Measurements from ENCODE around the gene CCR6. TPM values are rescaled to one million over a fixed set of nuclear protein-coding genes. Genes with fewer than 3 reads are reported as not detected.

CCR6 gene
- total RNA-seq, 1 experiment from 2014 or later, result not detected

DNA sequence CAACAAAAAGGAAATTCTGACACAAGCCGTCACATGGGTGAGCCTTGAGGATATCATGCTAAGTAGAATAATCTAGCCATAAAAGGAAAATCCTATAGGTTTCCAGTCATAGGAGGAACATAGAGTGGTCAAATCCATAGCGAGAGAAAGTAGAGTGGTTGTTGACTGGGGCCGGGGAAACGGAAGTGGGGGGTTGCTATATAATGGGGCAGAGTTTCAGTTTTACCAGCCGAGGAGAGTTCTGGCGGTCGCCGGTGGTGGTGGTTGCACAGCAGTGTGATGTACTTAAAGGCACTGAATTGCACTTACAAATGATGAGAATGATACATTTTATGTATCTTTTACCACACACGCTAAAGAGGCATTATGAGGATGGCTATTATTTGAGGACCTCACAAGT is 30.0 kb downstream of the CCR6 start:
- no peak for DNase-seq (ENCODE audit: low read depth, low spot score)
- ChIA-PET CTCF (no interaction called here), POLR2A (no interaction called here)
- H3K4me3 ChIP-seq (ENCODE audit: low read depth in 2 of 2, low read length in 2 of 2), result no peak overlapping the region
- TF ChIP-seq, protein P1, sequence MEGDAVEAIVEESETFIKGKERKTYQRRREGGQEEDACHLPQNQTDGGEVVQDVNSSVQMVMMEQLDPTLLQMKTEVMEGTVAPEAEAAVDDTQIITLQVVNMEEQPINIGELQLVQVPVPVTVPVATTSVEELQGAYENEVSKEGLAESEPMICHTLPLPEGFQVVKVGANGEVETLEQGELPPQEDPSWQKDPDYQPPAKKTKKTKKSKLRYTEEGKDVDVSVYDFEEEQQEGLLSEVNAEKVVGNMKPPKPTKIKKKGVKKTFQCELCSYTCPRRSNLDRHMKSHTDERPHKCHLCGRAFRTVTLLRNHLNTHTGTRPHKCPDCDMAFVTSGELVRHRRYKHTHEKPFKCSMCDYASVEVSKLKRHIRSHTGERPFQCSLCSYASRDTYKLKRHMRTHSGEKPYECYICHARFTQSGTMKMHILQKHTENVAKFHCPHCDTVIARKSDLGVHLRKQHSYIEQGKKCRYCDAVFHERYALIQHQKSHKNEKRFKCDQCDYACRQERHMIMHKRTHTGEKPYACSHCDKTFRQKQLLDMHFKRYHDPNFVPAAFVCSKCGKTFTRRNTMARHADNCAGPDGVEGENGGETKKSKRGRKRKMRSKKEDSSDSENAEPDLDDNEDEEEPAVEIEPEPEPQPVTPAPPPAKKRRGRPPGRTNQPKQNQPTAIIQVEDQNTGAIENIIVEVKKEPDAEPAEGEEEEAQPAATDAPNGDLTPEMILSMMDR (IDR thresholded peaks at IDR 0.05), result no peak
- TF ChIP-seq POLR2AphosphoS5 (IDR thresholded peaks at IDR 0.05; ENCODE audit: low read depth, low read length) (no peak), TCF7L2 (IDR thresholded peaks at IDR 0.05; ENCODE audit: low read depth, low read length) (no peak), SIN3A (IDR thresholded peaks at IDR 0.05; ENCODE audit: borderline replicate concordance, insufficient read depth, low read depth, low read length) (no peak)
- TF ChIP-seq, protein P2, sequence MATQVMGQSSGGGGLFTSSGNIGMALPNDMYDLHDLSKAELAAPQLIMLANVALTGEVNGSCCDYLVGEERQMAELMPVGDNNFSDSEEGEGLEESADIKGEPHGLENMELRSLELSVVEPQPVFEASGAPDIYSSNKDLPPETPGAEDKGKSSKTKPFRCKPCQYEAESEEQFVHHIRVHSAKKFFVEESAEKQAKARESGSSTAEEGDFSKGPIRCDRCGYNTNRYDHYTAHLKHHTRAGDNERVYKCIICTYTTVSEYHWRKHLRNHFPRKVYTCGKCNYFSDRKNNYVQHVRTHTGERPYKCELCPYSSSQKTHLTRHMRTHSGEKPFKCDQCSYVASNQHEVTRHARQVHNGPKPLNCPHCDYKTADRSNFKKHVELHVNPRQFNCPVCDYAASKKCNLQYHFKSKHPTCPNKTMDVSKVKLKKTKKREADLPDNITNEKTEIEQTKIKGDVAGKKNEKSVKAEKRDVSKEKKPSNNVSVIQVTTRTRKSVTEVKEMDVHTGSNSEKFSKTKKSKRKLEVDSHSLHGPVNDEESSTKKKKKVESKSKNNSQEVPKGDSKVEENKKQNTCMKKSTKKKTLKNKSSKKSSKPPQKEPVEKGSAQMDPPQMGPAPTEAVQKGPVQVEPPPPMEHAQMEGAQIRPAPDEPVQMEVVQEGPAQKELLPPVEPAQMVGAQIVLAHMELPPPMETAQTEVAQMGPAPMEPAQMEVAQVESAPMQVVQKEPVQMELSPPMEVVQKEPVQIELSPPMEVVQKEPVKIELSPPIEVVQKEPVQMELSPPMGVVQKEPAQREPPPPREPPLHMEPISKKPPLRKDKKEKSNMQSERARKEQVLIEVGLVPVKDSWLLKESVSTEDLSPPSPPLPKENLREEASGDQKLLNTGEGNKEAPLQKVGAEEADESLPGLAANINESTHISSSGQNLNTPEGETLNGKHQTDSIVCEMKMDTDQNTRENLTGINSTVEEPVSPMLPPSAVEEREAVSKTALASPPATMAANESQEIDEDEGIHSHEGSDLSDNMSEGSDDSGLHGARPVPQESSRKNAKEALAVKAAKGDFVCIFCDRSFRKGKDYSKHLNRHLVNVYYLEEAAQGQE (IDR thresholded peaks at IDR 0.05; ENCODE audit: insufficient read depth in 1 of 2, low read depth in 2 of 2, low read length in 1 of 2), result no peak
- no peaks in the 10 kb centered on the region for H3K9me3 ChIP-seq (ENCODE audit: control insufficient read depth, insufficient read depth, low read depth, low read length)
- ATAC-seq, result no peak
- no peak overlapping the region for H3K27ac ChIP-seq (ENCODE audit: low read length)
- in situ Hi-C loops (cut with HindIII; ENCODE audit: low pct_unique_long_range_greater_than_20kb, low sequenced_read_pairs), result no loop called here
- H3K4me1 ChIP-seq (ENCODE audit: control insufficient read depth, insufficient read depth, low read length), result peaks cover 6% of the 10 kb centered on the region; the same call in 1 of the 2 replicates
- BruUV-seq (replicated peaks), result no TSS peak
- intact Hi-C loops (cut with micrococcal nuclease; ENCODE audit: unreplicated experiment), result no loop called here
- peaks cover 12% of the 10 kb centered on the region for H3K27me3 ChIP-seq (ENCODE audit: control insufficient read depth, insufficient read depth, low read length)
- H3K36me3 ChIP-seq (ENCODE audit: control insufficient read depth, insufficient read depth, low read length), result no peaks in the 10 kb centered on the region

DNA sequence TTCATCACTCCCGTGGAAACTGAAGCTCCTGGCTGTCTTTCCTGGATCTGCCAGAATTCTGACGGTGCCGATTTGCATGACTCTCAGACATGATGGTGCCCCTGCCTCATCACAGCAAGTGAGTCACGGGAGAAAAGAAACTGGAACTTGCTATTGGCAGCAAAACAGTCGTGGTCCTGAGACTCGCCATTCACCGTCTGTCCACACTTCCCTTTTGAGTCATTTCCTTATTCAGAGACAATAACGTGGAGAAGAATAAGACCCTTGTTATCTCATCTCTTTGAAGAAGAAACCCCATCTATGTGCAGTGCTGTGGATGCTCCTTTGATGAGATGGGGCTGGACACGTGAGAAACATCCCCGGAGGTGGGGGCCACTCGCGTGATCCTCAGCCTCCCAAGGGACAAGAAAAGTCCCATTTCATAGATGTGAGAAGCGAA is 30.6 kb downstream of the CCR6 start:
- Histone ChIP-seq H3K27me3 (ENCODE audit: control insufficient read depth, insufficient read depth, low read length) (peaks cover 13% of the 10 kb centered on the region), H3K4me1 (ENCODE audit: control insufficient read depth, insufficient read depth, low read length) (peaks cover 6% of the 10 kb centered on the region; the same call in 1 of the 2 replicates), H3K36me3 (ENCODE audit: control insufficient read depth, insufficient read depth, low read length) (no peaks in the 10 kb centered on the region), H3K27ac (ENCODE audit: low read length) (no peak overlapping the region), H3K9me3 (ENCODE audit: control insufficient read depth, insufficient read depth, low read depth, low read length) (no peaks in the 10 kb centered on the region), H3K4me3 (ENCODE audit: low read depth in 2 of 2, low read length in 2 of 2) (peak overlapping the region in 1 of 2 experiments; percentile 40; a peak in 2 of 4 replicates)
- in situ Hi-C loops (cut with HindIII; ENCODE audit: low pct_unique_long_range_greater_than_20kb, low sequenced_read_pairs) (no loop called here), intact Hi-C loops (cut with micrococcal nuclease; ENCODE audit: unreplicated experiment) (no loop called here)
- CTCF ChIA-PET, result no interaction called here
- POLR2A ChIA-PET, result interaction anchor here (0.6 kb wide), 1 partner anchor 61 kb away, joined by 4 read pairs; no protein-coding TSS in a partner anchor
- no TSS peak for BruUV-seq (replicated peaks)
- TF ChIP-seq TCF7L2 (IDR thresholded peaks at IDR 0.05; ENCODE audit: low read depth, low read length) (no peak), POLR2AphosphoS5 (IDR thresholded peaks at IDR 0.05; ENCODE audit: low read depth, low read length) (no peak), SIN3A (IDR thresholded peaks at IDR 0.05; ENCODE audit: borderline replicate concordance, insufficient read depth, low read depth, low read length) (no peak)
- TF ChIP-seq, protein P1 (IDR thresholded peaks at IDR 0.05), result no peak
- TF ChIP-seq, protein P2 (IDR thresholded peaks at IDR 0.05; ENCODE audit: insufficient read depth in 1 of 2, low read depth in 2 of 2, low read length in 1 of 2), result no peak
- ATAC-seq (no peak; the same call in 1 of the 2 replicates), DNase-seq (ENCODE audit: low read depth, low spot score) (no peak)
